Measurements from ENCODE around the gene ZNF436. TPM values are rescaled to one million over a fixed set of nuclear protein-coding genes. Genes with fewer than 3 reads are reported as not detected.
"Not testable (repeated sequence)": the region's sequence is repeated elsewhere in the genome, so short reads cannot be mapped to it uniquely, and the experiment has no call there.

Gene ZNF436
- total and polyA plus RNA-seq, 7 donors = 4.2 to 41.3 (median 14.5) TPM

- Histone ChIP-seq H3K27ac (peak overlapping the region; percentile 7 to 57 (median 32)), H3K36me3 (peaks cover 0 to 37% (median 2%) of the 10 kb centered on the region in 4 donors), H3K4me1 (peaks cover 0 to 11% (median 6%) of the 10 kb centered on the region in 4 donors), H3K4me3 (no peak overlapping the region), H3K27me3 (no peaks in the 10 kb centered on the region), H3K9me3 (no peaks in the 10 kb centered on the region)
- DNase-seq = peak; percentile 78
- intact Hi-C loops (cut with DNase I) = no loop called here
- 79 to 86% methylated on average over 8 of the region's 8 CpGs for WGBS, 2 donors
- TF ChIP-seq POLR2AphosphoS5 (IDR thresholded peaks at IDR 0.05) (no peak), POLR2A (IDR thresholded peaks at IDR 0.05) (no peak), EP300 (IDR thresholded peaks at IDR 0.05) (no peak), CTCF (IDR thresholded peaks at IDR 0.05) (no peak)
Measured at GRCh38 chr1:23383577-23384311, 14.1 kb upstream of the ZNF436 start.

- intact Hi-C loops (cut with DNase I) = no loop called here
- H3K27ac ChIP-seq = peak overlapping the region in 2 of 4 donors; percentile 2 to 9
- no peak overlapping the region for H3K4me3 ChIP-seq
- H3K36me3 ChIP-seq = peaks cover 0 to 31% (median 0%) of the 10 kb centered on the region in 4 donors
- no peak for DNase-seq
- H3K9me3 ChIP-seq = no peaks in the 10 kb centered on the region
- H3K27me3 ChIP-seq = no peaks in the 10 kb centered on the region
- 75 to 82% methylated on average over 5 of the region's 5 CpGs for WGBS, 2 donors
- TF ChIP-seq POLR2A (IDR thresholded peaks at IDR 0.05) (no peak), POLR2AphosphoS5 (IDR thresholded peaks at IDR 0.05) (no peak), CTCF (IDR thresholded peaks at IDR 0.05) (no peak), EP300 (IDR thresholded peaks at IDR 0.05) (no peak)
- H3K4me1 ChIP-seq = peaks cover 0 to 34% (median 29%) of the 10 kb centered on the region in 4 donors
Measured at GRCh38 chr1:23381233-23381885, 11.7 kb upstream of the ZNF436 start.

- peaks cover 0 to 31% (median 0%) of the 10 kb centered on the region in 4 donors for H3K36me3 ChIP-seq
- no peaks in the 10 kb centered on the region for H3K9me3 ChIP-seq
- no peak for DNase-seq
- H3K27me3 ChIP-seq = no peaks in the 10 kb centered on the region
- 58 to 63% methylated on average over 5 of the region's 5 CpGs for WGBS, 2 donors
- no peak overlapping the region for H3K4me3 ChIP-seq
- H3K4me1 ChIP-seq = peaks cover 0 to 40% (median 31%) of the 10 kb centered on the region in 4 donors
- intact Hi-C loops (cut with DNase I) = no loop called here
- TF ChIP-seq CTCF (IDR thresholded peaks at IDR 0.05) = no peak
- TF ChIP-seq POLR2A (IDR thresholded peaks at IDR 0.05) = no peak
- no peak for TF ChIP-seq EP300 (IDR thresholded peaks at IDR 0.05)
- no peak for TF ChIP-seq POLR2AphosphoS5 (IDR thresholded peaks at IDR 0.05)
- H3K27ac ChIP-seq = peak overlapping the region in 2 of 4 donors; percentile 15 to 83
Measured at GRCh38 chr1:23380719-23381118, 11.1 kb upstream of the ZNF436 start.

GRCh38 chr1:23380236-23380635, 10.6 kb upstream of the ZNF436 start:
- intact Hi-C loops (cut with DNase I); H3K9me3 ChIP-seq: not testable (repeated sequence)
- H3K27ac ChIP-seq = peak overlapping the region in 2 of 4 donors; percentile 15 to 83

More at GRCh38 chr1:23380236-23380635, 10.6 kb upstream of the ZNF436 start:
- WGBS, 2 donors = 63 to 79% methylated on average over 4 of the region's 4 CpGs
- Histone ChIP-seq H3K4me1 (peaks cover 0 to 40% (median 31%) of the 10 kb centered on the region in 4 donors), H3K36me3 (peaks cover 0 to 28% (median 0%) of the 10 kb centered on the region in 4 donors)
- not testable (repeated sequence) for DNase-seq, H3K4me3 ChIP-seq, H3K27me3 ChIP-seq

Measured in sigmoid colon (tissue), 7 donors.